ENCODE measurements around the gene GEMIN4. TPM values are rescaled to one million over a fixed set of nuclear protein-coding genes. Genes with fewer than 3 reads are reported as not detected.

The GEMIN4 gene
- total RNA-seq: 20.8 TPM

DNA sequence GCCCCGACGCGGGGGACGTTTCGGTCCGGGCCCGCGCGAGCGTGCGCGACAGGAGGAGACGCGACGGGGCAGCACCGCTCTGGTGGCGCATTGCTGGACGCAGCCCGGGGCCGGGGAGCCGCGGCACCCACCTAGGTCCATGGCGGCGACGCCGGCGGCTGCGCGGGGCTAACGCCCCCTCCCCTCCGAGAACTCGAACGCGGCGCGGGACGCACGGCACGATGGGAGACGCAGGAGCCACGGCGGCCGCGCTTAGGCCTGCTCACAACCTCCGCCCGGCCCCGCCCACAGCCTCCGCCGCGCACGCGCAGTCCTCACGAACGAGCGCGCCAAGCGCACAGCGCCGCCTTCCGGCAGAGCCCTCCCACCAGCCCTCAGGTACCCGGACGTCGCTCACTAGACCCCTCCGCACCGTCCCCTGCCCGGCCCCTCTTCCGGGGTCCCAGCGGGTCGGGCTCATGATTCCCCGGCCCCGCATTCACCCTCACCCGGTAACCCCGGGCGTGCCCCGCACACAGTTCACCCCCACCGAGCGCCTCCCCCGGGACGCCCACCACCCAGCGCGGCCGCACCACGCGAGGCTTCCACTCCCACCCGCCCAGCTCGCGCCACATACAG, at the start of gene GEMIN4:
GEMIN4 (minus strand) TSS at position 263 of the 618 bp plus-strand sequence; CDS start at position 141, 122 bp downstream.

DNA sequence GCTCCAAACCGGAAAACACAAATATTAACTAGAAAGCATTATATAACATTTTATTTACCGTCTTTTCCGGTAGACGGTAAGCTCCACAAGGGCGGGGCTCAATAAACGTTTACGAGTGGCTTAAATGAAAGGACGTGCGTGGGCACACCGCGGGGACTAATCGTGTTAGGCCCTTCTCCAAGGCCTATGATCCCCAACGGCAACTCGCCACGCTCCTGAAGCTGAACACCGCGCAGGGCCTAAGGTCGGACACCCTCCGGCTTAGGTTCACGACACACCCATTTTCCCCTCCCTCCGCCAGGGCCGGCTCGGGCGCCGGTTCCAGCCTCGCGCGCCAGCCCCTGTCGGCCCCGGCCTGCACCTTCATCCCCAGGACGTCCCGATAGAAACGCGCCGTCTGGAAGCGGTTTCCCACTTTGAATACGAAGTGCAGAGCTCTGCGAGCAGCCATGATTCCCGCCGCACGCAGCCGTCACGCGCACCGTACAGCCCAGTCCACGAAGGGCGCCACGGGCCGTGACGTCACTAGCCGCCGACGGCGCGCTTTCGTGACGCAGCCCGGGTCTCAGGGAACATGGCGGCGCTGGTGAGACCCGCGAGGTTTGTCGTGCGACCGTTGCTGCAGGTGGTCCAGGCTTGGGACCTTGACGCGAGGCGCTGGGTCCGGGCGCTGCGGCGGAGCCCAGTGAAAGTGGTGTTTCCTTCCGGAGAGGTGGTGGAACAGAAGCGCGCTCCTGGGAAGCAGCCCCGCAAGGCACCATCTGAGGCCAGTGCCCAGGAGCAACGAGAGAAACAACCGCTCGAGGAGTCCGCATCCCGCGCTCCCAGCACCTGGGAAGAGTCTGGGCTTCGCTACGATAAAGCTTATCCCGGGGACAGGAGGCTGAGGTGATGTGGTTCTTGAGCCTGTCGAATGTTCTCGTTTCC, 30.0 kb upstream of the GEMIN4 start, which contains the start of the genes GLOD4 and MRM3:
GLOD4 (minus strand) TSS at position 476 of the 927 bp plus-strand sequence; CDS start at position 451, 25 bp downstream.
MRM3 (plus strand) TSS at position 549 of the 927 bp plus-strand sequence; CDS start at position 575, 26 bp downstream.

GRCh38 chr17:732067-732901, 19.8 kb downstream of the GEMIN4 start, which contains the start of gene TLCD3A:
Gene TLCD3A (plus strand): TSS chr17:732596. CDS start chr17:732648, 52 bp downstream.

Other genes starting within 250 kb of the GEMIN4 start
- 31.7 TPM for gene VPS53, start 37.4 kb downstream of the GEMIN4 start, total RNA-seq
- gene TLCD3A, start 19.7 kb downstream of the GEMIN4 start, total RNA-seq: 16.2 TPM
- gene GLOD4, start 30.0 kb upstream of the GEMIN4 start, total RNA-seq: 57.9 TPM
- 39.4 TPM for gene MRM3, start 30.1 kb upstream of the GEMIN4 start, total RNA-seq
- 50.2 TPM for gene NXN, start 227.5 kb upstream of the GEMIN4 start, total RNA-seq
- gene TIMM22, start 244.9 kb upstream of the GEMIN4 start, total RNA-seq: 14.4 TPM

Data from metanephros (tissue), 1 donor.